ENCODE measurements around the gene PRR12.
"Not testable (repeated sequence)": the region's sequence is repeated elsewhere in the genome, so short reads cannot be mapped to it uniquely, and the experiment has no call there.

The PRR12 gene

DNA sequence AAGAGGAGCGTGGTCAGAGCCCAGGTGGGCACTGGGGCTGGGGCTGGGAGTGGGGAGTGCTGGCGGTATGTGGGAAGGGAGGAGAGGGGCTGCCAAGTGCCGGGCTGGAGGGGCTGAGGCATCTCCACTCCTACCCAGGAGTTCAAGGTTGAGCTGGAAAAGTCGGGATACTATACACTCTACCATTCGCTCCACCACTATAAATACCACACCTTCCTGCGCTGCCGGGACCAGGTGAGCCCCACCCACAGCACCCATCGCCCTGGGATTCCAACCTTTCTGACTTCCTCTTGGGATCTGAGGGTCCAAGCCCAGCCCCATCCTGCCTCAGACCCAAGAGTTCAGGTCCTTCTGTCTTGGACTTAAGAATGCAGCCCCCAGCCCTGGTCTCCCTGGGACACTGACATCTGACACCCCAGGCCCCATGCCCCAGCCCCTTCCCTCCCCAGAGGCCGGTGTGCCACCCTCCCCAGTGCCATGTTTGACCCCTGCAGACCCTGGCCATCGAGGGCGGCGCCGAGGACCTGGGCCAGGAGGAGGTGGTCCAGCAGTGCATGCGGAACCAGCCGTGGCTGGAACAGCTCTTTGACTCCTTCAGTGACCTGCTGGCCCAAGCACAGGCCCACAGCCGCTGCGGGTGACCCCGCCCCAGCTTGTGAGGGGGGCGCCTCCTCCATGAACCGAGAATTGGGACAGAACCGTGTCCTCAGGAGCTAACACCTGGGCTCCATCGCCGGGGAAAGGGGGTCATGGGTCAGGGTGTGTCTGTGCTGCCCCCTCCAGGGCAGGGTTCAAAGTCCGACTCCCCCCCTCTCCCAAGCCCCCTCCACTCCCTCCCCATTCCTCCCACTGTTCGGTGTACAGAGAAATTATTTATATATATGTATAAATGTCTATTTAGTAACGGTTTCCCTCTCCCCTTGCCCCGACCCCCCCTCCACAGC, 34.3 kb downstream of the PRR12 start:
- DNase-seq = no peak

DNA sequence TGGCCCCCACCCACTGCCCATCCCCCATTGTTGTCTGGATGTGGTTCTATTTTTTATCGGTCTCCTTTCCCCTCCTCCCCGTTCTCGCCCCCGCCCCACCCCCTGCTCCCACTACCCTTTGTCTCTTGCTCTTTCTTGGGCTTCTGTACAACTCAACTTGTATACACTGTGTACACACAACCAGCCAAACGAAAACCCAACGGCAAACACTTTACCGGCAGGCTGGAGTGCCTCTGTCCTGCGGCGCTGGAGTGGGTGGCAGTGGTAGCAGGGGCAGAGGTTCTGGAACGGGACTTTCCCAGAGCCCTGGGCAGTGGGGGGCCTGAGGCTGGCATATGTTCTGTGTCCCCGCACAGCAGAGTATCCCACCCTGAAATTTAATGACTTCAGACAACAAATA, 35.2 kb downstream of the PRR12 start:
- no peak for DNase-seq

DNA sequence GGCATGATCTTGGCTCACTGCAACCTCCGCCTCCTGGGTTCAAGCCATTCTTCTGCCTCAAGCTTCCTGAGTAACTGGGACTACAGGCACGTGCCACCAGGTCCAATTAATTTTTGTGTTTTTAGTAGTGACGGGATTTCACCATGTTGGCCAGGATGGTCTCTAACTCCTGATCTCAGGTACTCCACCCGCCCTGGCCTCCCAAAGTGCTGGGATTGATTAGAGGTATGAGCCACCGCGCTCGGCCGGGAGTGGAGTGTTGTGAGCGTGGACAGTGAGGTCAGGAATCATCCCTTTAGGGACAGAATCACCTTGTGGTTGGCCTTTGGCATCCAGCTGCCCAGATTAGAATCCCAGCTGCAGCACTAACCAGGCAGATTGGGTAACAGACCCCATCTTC, 38.7 kb downstream of the PRR12 start:
- DNase-seq = no peak

DNA sequence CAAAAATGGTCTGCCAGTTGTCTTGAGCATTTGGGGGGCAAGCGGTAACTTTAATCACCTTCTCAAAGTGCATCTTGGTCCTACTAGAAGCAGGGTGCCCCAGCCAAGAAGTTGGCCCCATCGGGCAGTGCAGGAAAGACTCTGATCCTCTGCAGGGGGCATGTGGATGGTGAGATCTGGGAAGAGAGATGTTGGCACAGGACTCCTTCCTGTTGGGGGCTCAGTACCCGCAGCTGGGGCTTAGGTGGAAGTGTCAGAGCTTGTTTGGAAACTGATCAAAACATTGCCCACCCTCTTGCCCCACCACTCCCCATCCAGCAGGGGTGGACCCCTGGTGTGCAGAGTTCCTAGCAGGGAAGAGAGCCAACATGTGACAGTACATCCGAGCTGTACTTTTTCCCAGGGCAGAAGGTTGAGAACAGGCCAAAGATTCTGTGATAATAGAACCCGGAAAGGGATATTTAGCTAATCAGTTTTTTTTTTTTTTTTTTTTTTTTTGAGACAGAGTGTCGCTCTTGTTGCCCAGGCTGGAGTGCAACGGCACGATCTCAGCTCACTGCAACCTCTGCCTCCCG, 40.1 kb downstream of the PRR12 start:
- peak; percentile 23 for DNase-seq

DNA sequence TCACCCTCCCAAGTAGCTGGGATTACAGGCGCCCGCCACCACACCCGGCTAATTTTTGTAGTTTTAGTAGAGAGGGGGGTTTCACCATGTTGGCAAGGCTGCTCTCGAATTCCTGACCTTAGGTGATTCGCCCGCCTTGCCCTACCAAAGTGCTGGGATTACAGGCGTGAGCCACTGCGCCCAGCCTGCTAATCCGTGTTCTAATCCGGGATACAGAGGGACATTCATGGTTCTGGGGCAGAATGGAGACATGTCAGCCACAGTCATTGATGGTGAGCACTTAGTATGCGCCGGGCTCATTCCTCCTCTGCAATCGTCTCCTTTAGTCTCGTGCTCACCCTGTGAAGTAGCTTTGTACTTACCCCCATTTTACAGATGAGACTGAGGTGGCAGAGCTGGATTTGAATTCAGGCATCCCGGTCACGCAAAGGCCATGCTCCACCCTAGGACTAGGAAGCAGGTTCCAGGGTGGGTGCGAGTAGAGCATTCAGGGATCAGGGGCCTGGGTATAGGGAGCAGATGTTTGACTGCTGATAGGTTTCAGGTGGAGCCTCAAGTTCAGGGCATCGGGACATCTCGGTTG, 40.7 kb downstream of the PRR12 start:
- DNase-seq = no peak

DNA sequence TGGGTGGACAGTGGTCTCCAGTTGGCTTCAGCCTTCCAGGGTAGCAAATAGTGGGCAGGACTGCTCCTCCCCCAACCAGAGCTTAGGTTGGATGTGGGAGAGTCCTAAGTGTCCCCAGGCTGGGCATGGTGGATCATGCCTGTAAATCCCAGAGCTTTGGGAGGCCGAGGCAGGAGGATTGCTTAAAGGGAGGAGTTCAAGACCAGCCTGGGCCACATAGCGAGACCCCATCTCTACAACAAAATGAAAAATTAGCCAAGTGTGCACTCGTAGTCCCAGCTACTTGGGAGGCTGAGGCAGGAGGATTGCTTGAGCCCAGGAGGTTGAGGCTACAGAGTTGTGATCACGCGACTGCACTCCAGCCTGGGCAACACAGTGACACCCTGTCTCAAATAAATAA, 41.6 kb downstream of the PRR12 start:
- no peak for DNase-seq

DNA sequence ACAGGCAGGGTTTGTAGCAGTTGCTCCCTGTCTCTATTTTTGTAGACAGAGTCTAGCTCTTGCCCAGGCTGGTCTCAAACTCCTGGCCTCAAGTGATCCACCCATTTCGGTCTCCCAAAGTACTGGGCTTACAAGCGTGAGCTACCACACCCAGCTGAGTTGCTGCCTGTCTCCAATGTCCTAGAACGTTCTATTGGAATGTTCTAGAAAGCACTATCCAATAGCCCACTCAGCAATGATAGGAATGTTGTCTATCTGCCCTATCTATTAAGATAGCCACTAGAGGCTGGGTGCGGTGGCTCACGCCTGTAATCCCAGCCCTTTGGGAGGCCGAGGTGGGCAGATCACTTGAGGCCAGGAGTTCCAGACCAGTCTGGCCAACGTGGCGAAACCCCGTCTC, 42.3 kb downstream of the PRR12 start:
- not testable (repeated sequence) for DNase-seq

DNA sequence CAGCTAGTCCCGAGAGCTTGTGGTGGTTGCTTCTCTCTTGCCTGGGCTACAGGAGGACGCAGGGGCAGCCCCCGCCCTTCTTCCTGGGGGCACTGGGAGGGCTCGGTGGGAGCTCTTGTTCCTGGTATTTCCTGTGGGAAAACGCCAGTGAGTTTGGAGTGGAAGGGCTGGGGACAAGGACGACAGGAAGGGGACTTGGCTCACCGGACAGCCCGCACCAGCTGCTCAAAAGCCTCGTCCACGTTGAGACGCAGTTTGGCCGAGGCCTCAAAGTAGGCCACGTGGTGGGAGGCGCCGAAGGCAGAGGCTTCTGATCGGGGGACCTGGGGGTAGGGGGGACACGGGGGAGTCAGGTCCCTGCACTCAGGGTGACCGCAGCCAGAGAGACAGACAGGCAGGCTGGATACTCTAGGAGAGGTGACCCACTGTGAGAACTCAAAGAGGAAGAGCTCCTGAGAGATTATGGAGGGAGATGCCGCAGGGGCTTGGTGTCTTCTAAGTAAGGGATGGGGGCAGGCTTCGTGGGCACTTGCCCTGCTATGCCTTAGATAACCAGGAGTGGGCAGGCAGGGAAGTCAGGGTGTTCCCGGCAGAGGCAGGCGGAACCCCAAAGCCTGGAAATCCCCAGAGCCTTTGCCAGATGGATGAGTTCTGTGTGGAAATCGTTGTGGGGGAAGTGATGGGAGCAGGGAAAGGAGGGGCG, 44.7 kb downstream of the PRR12 start:
- peak; percentile 46 for DNase-seq

DNA sequence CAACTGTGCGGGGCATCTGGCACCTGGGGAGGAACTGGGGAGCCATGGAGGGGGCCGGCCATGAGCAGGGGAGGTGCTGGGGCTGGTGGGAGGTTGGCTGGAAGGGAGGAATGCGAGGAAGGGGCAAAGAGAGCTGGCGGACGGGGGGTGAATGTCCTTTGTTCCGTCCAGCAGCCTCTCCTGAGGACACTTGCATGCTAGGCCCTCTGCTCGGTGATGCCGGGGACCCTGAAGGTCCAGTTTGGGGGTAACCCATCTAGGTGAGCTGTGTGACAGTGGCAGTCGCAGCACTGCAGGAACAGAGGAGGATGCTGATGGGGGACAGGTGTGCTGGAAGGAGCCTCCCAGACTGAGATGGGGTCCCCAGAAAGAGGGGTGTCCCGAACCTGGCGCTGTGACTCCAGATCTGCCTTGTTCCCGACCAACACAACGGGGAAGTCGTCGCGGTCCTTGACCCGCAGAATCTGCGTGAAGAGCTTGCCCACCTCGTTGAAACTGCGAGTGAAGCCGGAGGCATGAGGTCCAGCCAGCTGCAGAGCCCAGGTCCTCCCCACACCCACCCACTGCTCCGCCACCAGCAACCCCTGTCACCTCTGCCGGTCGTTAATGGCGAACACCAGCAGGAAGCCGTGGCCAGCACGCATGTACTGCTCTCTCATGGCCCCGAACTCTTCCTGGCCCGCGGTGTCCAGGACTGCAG, 45.4 kb downstream of the PRR12 start:
- peak; percentile 28 for DNase-seq

DNA sequence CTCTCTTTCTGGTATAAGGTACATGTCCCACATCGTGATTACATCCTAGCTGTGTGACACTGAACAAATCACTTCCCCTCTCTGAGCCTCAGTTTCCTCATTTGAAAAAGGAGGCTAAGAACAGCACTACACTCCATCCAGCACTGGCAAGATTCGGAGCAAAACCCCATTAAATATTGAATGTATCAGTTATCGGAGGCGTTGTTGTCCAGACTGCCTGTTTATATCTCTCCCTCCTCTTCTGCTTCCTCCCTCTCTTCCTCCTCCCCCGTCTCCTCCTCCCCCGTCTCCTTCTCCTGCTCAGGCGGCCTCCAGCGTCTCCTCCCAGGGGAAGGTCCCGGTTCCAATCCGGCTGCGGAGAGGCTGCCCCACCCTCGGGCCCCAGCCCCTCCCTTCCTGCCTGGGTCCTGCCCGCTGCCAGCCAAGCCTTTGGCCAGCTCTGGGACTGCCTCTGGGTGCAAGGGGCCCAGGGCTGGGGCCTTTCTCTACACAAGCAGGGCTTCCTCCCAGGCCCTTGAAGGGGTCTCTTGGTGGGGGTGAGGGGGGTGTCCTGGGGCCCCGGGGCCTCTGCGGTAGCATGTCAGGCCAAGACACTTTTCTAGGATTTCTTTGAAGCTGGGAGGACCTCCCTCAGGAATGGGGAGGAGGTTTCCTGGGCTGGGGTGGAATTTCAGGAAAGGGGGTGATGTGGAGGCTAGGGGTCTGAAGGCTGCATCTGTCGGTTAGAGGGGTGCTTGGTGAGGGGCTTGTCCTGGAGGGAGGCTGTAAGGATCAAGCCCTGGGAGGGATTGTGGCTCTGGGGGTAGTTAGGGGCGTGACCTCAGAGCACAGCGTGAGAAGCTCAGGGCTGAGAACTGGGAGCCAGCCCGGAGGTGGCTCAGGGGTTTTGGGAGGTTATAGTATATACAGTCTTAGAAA, 47.1 kb downstream of the PRR12 start:
- peak; percentile 65 for DNase-seq

DNA sequence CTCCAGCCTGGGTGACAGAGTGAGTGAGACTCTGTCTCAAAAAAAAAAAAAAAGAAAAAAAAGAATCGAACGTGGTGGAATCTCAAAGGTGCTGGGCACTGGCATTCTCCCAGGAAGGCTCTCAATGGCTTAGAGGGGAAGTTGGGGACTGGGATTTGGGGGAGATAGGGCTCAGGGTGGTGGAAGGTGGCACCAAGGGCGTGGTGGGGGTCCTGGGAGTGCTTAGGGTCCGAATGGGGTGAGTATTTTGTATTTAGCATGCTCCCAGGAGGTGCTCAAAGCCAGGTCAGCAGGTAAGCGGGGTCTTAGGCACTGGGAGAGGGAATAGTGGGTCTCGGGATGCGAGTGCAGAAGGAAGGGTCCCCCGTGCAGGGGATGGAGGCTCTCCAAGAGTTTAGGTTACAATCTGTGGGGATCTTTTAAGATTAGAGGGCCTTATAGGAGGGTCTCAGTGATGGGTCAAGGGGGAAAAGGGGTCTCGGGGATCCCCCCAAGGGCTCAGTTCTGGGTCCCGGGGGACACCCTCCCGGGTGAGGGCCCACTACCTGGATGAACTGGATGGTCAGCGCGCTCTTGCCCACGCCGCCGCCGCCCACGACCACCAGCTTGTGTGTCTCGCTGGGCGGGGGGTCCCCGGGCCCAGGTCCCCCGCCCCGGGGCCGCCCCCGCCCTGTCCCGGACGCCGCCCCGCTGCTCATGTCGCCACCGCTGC, 48.6 kb downstream of the PRR12 start:
- DNase-seq = peak; percentile 43

DNA sequence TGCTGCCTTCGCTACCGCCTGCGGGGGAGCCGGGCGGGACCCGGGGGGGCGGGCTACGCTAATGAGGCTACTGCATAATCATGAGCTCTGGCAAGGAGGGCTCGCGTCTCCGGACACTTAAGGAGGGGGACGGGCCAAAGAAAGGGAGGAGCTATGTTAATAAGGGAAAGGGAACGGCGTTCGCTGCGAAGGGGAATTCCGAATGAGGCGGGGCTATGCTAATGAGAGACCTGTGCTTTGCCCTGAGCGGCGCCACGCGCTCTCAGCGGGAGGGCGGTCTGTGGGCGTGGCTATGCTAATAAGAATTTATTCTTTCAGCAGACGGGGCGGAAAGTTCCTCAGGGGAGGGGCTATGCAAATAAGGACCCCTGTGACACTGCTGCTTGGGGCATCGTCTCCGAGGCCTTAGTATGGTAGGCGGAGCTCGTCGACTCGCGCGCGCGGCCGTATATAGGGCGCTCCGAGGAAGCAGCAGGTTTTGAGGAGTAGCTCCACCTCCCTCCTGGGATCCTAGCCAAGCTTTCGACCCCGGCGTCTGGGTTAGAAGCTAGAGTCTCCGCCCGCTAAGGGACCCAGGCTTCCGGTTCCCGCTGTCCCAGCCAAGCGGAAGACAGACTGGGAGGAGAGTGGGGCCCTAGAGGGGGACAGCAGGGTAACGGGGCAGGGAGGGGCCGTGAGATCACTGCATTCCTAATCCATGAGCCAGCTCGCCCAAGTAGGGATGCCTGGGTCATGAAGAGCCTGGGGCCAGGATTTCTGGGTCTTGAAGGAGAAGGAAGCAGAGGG, 49.3 kb downstream of the PRR12 start, which contains the start of gene RRAS:
Gene RRAS, minus strand, starts transcription at position 31 of the 786 bp plus-strand sequence. CDS start 45 bp downstream, outside the sequence.
- DNase-seq = peak; percentile 100

DNA sequence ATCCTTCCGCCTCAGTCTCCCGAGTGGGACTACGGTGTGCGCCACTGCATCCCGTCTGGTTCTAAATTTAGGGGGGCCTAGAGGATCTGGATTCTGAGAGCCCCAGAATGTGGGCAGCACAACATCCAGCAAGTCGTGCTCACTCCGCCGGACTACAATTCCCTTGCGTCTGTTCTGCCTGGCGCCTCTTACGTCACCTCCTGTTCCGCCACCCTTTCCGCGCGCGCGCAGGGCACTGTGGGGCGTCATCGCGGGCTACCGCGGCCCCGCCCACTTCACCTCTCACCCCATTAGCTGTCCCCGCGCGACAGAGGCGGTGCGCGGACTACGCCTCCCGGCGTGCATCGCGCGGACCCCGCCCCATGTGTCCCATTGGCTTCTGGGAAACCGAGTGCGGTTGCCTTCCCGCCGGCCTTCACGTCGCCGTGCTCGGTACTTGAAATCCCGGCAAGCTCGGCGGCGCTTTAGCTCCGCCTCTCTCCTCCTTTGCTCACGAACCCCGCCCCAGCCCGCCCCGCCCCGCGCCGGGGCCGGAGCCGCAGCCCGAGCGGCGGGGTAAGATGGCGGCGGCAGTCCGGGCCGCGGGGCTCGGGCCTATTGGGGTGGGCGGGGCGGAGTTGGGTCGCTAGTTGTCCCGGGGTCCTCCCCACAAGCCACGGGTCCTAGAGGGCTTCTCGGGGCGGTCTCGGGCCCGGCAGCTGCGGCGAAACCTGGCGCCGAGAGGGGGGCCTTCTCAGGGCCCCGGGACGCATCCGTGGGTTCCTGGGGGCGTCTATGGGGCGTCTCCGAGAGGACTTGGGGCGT, 50.9 kb downstream of the PRR12 start, which contains the start of gene SCAF1:
Gene SCAF1, plus strand, starts transcription at position 522 of the 804 bp plus-strand sequence. CDS start 2,818 bp downstream, outside the sequence.
- DNase-seq = peak; percentile 100

DNA sequence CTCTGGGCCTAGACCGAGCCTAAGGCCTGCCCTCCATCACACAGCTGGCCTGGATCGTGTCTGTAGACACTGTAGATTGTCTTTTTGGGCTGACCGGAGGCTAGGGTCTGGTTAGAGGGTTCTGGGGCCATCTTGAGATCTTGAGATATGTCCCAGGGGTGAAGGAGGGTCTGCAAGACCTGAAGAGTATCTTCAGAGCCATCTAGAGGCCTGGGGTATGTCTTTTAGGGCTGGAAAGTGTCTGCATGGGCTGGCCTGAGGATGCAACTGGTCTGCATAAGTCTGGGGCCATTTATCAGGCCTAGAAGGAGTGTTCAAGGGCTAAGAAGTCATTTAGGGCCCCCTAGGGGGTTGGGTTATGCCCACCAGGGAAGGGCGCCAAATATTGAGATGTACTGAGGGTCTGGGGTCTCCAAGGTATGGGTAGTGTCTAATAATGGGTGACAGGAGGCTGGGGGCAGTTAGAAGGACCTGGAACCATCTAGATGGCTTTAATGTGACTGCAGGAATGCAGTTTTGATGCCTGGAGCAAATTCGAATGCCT, 51.6 kb downstream of the PRR12 start:
- peak; percentile 35 for DNase-seq

DNA sequence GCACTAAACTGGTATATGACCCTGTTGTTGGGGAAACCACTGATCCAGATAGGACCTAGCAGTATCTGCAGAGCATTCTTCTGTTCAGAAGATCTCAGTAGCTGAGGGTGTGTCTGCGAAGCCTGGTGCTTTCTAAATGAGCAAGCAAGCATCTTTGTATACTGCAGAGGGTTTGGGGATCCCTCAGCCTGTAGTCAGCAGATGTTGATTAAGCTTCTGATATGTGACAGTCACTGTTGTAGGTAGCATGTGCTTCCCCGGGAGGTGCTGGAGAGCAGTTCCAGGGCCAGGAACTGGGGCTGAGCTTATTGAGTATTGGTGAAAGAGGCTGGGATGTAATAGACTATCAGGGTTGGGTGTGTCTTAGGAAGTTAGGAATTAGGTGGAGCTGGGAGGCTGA, 52.5 kb downstream of the PRR12 start:
- no peak for DNase-seq

DNA sequence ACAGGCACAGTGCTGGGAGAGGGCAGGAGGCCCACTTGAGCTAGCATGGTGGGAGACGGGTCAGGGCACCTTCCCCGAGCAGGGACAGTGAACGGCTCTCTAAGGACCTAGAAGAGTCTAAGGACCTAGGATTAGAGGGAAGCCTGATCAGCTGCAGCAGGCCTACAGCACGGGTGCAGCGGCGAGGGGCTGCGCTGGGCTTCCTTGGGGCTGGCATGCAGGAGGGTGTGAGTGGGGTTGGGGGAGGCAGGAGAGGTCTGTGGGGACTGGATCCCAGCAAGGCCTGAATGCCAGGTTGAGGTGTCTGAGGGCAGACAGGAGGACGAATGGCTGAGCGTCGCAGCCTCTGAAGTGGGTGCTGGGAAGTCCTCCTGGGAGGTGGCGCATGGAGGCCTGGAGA, 54.6 kb downstream of the PRR12 start:
- DNase-seq = no peak

DNA sequence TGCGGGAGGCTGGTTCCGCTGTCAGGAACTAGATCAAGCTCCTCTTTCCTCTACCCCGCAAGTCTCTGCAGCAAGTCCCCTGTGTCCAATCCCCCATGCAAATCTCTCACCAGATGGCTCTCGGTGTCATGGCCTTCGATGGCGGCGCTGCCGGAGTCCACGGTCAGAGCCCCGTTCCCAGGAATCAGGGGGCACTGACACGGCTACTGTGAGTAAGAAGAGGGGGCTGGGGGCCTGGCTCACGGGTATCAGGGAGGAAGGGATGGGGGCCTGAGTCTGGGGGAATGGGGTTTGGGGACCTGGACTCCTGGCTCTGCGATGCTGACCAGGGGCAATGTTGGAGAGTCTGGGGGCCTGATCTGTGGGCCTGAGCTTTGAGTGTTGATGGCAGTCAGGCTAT, 55.0 kb downstream of the PRR12 start:
- no peak for DNase-seq

DNA sequence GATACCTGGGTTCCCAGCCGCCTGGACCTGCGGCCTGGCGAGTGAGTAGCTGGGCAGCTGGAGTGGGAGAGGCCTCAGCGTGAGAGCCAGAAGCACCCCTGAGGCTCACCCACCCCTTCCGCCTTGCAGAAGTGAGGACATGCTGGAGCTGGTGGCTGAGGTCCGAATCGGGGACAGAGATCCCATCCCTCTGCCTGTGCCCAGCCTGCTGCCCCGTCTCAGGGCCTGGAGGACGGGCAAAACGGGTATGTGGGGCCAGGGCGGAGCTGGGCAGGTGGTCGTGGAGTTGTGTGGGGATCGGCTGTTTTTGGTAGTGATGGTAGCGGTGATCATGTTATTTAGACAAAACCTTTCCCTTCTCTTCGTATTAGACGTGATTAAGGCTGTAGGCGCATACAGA, 55.6 kb downstream of the PRR12 start:
- DNase-seq = no peak
